Activated naive CD8-positive, alpha-beta T cell treated with anti-CD3 and anti-CD28 coated beads, Interleukin-2, amount 50 U/mL, for 24 hours (primary cell): ENCODE results near the gene RPL31.
A peak's percentile ranks its signal among the peaks of the same experiment; 100 is the strongest.

Source experiments
- ATAC-seq: fragments of 150-1000 bp; cut with Tn5 transposase; one replicate; pipeline ENCODE4 v1.10.0; 2021
- DNase-seq: peaks from one replicate; pipeline ENCODE4 v3.0.0; 2021
- H3K27ac Mint-ChIP-seq: one replicate; pipeline ENCODE4 v1.8.0; 2021; ENCODE audit warnings: mild to moderate bottlenecking, mixed read lengths
- H3K27me3 Mint-ChIP-seq: one replicate; pipeline ENCODE4 v1.8.0; 2021; ENCODE audit warnings: mixed read lengths
- H3K36me3 Mint-ChIP-seq: one replicate; pipeline ENCODE4 v1.8.0; 2021; ENCODE audit warnings: low read depth, mixed read lengths
- H3K4me1 Mint-ChIP-seq: one replicate; pipeline ENCODE4 v1.8.0; 2021; ENCODE audit warnings: mixed read lengths
- H3K4me3 Mint-ChIP-seq: one replicate; pipeline ENCODE4 v1.8.0; 2021; ENCODE audit warnings: mild to moderate bottlenecking, moderate library complexity, mixed read lengths
- H3K9me3 Mint-ChIP-seq: one replicate; pipeline ENCODE4 v1.8.0; 2021; ENCODE audit warnings: mixed read lengths

Gene RPL31

DNA sequence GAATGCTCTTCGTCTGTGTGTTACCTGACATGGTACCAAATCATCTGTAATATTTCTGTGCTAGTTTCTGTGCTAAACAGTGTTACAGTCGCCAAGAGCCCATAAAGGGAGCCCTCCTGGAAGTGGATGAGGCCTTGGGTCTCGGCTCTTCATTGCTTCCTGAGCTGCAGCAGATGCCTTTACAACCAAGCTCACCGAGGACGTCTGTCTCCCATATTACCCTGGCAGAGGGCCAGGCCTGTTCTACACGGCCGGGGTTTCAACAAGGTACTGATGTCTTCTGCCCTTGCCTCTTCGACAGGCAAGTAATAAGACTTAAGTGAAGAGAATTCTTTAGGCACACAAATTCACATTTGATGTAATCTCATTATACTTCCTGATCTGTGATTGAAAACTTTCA, 16.8 kb downstream of the RPL31 start:
- ATAC-seq (no peak), DNase-seq (no peak)
- Mint-ChIP-seq H3K27ac (no peak overlapping the region), H3K9me3 (no peaks in the 10 kb centered on the region), H3K4me1 (no peaks in the 10 kb centered on the region), H3K36me3 (peaks cover 18% of the 10 kb centered on the region), H3K27me3 (no peaks in the 10 kb centered on the region), H3K4me3 (no peak overlapping the region)

DNA sequence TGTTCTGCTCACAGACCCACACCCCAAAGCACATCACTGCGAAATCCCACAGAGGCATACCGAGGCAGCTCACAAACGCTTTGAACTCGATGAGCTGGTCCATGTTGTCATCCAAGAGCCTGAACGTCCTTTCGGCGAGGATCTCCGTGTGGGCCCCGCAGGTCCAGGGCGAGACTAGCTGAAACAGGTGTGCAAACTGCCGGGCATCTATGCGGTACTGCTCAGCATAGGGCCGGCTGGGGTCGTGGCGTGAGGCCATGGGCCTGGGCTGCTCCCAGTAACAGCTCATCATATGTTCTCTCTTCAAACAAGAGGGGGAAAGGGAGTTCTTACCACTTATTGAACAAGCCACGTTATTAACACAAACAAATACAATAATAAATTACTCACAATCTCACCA, 20.1 kb downstream of the RPL31 start:
- ATAC-seq: no peak
- no peaks in the 10 kb centered on the region for H3K4me1 Mint-ChIP-seq

DNA sequence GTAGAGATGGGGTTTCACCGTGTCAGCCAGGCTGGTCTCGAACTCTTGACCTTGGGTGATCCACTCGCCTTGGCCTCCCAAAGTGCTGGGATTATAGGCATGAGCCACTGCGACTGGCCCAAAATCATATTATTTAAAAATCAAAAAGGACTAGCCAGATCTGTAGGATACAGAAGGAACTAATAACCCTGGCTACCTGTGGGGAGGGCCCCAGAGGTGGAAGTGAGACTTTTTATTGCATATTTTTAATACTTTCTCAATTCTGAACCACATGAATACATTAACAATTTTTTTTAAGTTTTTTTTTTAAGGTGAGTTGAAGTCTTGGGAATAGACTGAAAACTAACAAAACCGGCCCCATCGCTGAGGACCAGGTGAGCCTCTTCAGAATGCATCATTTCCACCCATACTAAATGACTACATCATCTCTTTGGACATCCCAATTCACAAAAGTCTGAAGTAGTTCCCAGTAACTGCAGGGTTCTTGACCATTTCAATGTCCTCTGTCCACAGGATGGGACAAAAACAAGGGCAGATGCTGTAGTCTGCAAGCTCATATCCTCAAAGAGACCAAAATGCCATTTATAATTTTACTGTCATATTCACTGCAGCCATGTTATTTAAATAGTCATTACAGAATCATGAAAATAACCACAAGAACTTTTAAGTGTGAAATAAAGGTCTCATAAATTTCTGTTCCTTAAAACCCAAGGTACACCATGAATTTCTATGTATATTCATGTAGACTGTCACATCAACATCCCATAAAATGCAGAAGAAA, 21.4 kb downstream of the RPL31 start:
- Mint-ChIP-seq H3K4me1 (no peaks in the 10 kb centered on the region), H3K36me3 (peaks cover 8% of the 10 kb centered on the region), H3K4me3 (no peak overlapping the region), H3K27ac (no peak overlapping the region), H3K9me3 (no peaks in the 10 kb centered on the region), H3K27me3 (no peaks in the 10 kb centered on the region)
- DNase-seq (no peak), ATAC-seq (no peak)

More for the DNA sequence above, 20.1 kb downstream of the RPL31 start:
- no peak for DNase-seq
- Mint-ChIP-seq H3K9me3 (no peaks in the 10 kb centered on the region), H3K27ac (no peak overlapping the region), H3K27me3 (no peaks in the 10 kb centered on the region), H3K4me3 (no peak overlapping the region), H3K36me3 (peaks cover 8% of the 10 kb centered on the region)

DNA sequence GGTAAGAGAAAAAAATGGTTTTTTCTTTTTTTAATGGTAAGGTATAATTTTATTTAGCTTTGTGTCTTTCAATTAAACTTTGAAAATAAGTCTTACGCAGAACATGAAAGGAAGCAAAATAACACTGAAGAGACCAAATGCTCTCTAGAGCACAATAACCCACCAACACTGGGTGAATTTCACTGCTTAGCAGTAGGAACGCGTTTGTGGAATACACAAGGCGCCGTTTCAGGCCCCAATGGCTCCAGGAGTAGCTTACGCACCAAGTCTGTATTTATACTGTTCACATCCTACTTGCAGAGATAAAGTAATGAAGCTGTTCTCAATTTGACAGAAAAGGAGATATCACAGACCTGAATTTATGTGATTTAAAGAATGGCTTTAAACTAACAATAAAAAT, 23.5 kb downstream of the RPL31 start:
- Mint-ChIP-seq H3K9me3 (no peaks in the 10 kb centered on the region), H3K4me3 (no peak overlapping the region), H3K27ac (no peak overlapping the region), H3K27me3 (no peaks in the 10 kb centered on the region), H3K36me3 (peaks cover 5% of the 10 kb centered on the region), H3K4me1 (no peaks in the 10 kb centered on the region)
- no peak for ATAC-seq
- no peak for DNase-seq

GRCh38 chr2:101026253-101026701, 24.2 kb downstream of the RPL31 start:
- no peak overlapping the region for H3K27ac Mint-ChIP-seq
- H3K9me3 Mint-ChIP-seq: no peaks in the 10 kb centered on the region

DNA sequence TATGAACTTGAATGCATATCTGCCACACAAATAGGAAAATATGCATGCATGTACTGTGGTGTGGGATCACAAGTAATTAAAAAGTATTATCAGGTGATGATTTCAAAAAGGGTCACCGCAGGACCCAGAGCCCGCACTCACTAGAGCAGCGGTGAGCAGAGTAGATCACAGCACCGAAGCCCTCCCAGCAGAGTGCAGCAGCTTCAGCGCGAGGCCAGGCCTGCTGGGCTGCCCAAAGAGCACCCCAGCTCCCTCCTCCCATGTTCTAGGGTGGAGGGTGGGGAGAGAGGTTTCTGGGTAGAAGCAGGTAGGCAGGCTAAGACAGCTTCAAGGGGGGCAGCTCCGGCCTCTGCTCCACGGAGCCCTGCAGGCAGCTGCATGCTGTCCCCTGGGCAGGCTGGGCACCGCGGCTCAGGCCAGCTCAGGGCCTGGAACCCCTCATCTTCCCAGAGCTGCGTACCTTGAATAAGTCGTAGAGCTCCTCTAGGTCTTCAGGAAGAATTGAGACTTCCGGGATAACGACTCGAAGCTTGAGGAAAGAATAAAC, 24.9 kb downstream of the RPL31 start:
- DNase-seq: no peak
- Mint-ChIP-seq H3K4me1 (no peaks in the 10 kb centered on the region), H3K36me3 (peaks cover 5% of the 10 kb centered on the region), H3K27ac (no peak overlapping the region), H3K4me3 (no peak overlapping the region), H3K27me3 (no peaks in the 10 kb centered on the region), H3K9me3 (no peaks in the 10 kb centered on the region)
- no peak for ATAC-seq

More at GRCh38 chr2:101026253-101026701, 24.2 kb downstream of the RPL31 start:
- H3K36me3 Mint-ChIP-seq: peaks cover 5% of the 10 kb centered on the region
- no peak for ATAC-seq
- no peaks in the 10 kb centered on the region for H3K4me1 Mint-ChIP-seq
- H3K27me3 Mint-ChIP-seq: no peaks in the 10 kb centered on the region
- no peak for DNase-seq
- H3K4me3 Mint-ChIP-seq: no peak overlapping the region

- Mint-ChIP-seq H3K27ac (no peak overlapping the region), H3K36me3 (peaks cover 5% of the 10 kb centered on the region), H3K4me1 (no peaks in the 10 kb centered on the region), H3K4me3 (no peak overlapping the region), H3K27me3 (no peaks in the 10 kb centered on the region), H3K9me3 (no peaks in the 10 kb centered on the region)
- DNase-seq (no peak), ATAC-seq (no peak)
These were observed 25.8 kb downstream of the RPL31 start for GRCh38 chr2:101027852-101028251.

- Mint-ChIP-seq H3K4me1 (no peaks in the 10 kb centered on the region), H3K36me3 (no peaks in the 10 kb centered on the region), H3K27ac (no peak overlapping the region), H3K27me3 (no peaks in the 10 kb centered on the region), H3K4me3 (no peak overlapping the region), H3K9me3 (no peaks in the 10 kb centered on the region)
- DNase-seq: no peak
- ATAC-seq: no peak
These were observed 28.9 kb downstream of the RPL31 start for GRCh38 chr2:101030866-101031554.

DNA sequence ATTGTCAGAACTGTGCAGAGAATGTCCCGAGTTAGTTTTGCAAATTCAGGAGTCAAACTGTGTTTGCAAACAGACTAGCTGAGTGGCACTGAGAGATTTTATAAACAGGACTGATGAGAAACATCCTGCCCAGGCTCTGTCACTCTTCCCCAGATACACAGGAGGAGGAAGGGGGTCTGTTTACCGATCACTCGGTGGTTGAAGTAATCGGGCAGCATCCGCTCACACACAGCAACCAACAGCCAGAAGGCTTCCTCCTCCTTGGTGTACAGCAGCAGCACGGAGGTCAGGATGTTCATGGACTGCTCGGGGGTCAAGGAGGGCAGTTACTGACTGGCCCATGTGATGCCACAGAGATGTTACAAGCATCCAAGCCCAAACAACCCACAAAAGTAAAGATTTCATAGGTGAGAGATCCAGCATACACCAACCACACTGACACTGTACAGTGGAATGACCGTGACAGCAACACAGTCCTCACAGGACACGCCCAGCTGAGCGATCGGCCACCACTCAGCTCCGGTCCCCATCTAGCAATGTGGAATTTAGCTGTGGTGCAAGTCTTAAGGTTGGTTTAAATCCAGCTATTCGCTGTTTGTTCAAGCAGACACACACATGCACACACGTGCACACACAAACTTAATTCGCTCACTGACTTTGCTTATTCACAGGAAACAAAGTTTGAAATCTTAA, 30.1 kb downstream of the RPL31 start:
- Mint-ChIP-seq H3K4me3 (no peak overlapping the region), H3K27me3 (no peaks in the 10 kb centered on the region), H3K36me3 (no peaks in the 10 kb centered on the region), H3K9me3 (no peaks in the 10 kb centered on the region), H3K27ac (no peak overlapping the region), H3K4me1 (no peaks in the 10 kb centered on the region)
- DNase-seq (no peak), ATAC-seq (no peak)

DNA sequence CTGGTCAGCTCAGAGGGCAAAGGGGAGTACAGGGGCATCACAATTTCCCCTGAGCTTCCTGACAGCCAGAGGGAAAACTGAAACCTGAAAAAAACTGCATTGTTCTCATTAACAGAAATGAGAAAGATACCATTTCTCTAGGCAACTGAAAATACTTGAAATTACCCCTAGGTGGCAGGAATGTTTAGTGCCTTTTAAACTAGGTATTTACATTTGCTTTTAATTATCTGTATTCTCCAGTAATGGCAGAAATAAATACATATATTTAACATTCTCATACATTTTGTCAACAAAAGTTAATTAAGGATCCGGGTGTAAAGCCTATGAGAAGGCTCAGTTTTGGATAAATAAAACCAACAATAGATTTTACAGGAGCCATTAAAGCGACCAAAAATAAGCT, 34.5 kb downstream of the RPL31 start:
- Mint-ChIP-seq H3K4me1 (no peaks in the 10 kb centered on the region), H3K9me3 (no peaks in the 10 kb centered on the region), H3K4me3 (no peak overlapping the region), H3K27me3 (no peaks in the 10 kb centered on the region), H3K27ac (no peak overlapping the region), H3K36me3 (no peaks in the 10 kb centered on the region)
- ATAC-seq (no peak), DNase-seq (no peak)

DNA sequence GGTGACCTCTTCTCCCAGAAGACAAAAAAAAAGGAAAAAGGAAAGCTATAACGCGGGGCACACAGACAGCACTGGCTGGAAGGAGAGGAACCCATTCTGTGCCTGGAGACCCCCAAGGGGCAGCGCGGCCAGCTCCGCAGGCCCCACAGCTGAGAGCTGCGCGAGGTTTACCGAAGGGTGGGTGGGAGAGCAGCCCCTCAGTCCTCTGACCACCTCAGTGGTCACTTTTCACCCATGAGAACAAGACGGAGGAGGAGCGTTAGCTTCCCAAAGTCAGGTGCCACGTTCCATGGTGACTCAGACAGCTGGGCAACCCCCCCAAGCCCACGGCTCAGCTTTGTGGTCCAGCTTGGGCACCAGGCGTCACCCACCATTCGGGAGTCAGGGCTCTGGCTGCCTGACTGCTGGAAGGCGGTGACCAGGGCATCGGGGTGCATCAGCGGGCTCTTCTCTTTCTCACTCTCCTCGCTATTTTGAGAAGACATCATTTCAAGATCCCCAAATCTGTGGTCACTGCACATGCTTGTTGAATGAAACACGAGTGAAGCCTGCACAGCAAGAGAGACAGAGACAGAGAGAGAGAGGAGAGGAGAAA, 35.2 kb downstream of the RPL31 start:
- no peak for DNase-seq
- no peak for ATAC-seq
- H3K27me3 Mint-ChIP-seq: no peaks in the 10 kb centered on the region
- no peaks in the 10 kb centered on the region for H3K36me3 Mint-ChIP-seq
- no peaks in the 10 kb centered on the region for H3K4me1 Mint-ChIP-seq
- H3K27ac Mint-ChIP-seq: no peak overlapping the region
- H3K9me3 Mint-ChIP-seq: no peaks in the 10 kb centered on the region
- H3K4me3 Mint-ChIP-seq: no peak overlapping the region

DNA sequence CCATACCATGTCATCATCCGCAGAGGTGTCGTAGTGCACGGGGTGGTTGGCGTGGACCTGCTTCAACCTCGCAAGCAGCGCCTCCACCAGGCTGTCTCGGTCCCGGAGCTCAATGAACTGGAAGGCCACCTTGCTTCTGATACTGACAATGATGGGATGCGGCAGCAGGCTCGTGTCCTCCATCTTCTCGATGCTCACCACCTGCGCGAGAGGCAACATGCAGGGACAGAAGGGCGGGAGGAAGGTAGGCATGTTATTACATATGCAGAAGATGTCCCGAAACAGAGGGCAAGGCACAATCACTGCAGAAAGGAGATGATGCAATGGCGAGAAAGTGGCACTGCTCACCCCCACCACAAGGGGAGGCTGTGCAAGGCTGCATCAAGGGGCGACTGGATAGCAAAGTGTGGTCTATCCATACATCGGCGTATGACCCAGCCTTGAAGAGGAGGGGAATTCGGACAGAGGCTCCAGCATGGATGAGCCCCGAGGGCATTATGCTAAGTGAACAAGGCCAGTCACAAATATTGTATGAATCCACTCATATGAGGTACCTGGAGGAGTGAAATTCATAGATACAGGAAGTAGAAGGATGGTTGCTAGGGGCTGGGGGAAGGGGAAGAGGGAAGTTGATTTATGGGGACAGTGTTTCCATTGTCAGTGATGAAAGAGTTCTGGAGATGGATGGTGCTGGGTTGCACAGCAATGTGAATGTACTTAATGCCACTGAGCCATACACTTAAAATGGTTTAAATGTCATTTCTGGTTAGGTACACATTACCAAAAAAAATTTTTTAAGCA, 36.6 kb downstream of the RPL31 start:
- Mint-ChIP-seq H3K4me1 (no peaks in the 10 kb centered on the region), H3K27ac (no peak overlapping the region), H3K4me3 (no peak overlapping the region), H3K27me3 (no peaks in the 10 kb centered on the region), H3K9me3 (no peaks in the 10 kb centered on the region), H3K36me3 (no peaks in the 10 kb centered on the region)
- ATAC-seq (no peak), DNase-seq (peak; percentile 15)

DNA sequence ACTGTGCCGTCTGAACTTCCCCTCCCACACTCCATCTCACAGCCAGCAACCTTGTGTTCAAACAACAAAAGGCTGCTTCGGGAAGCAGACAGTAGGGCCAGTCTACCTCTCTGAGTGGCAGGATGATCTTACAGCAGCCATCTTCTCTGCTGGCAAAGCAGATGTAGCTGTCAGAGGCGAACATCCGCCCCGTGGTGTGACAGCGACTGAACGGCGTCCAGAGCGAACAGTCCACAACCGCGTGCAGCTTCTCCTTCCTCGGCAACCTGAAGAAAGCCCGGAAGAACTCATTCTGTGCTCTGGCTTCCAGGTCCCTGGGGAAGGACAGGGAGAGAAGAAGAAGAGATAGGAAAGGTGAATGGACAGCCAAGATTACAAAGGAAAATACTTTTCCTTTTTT, 38.0 kb downstream of the RPL31 start:
- Mint-ChIP-seq H3K36me3 (no peaks in the 10 kb centered on the region), H3K27me3 (no peaks in the 10 kb centered on the region), H3K4me1 (no peaks in the 10 kb centered on the region), H3K27ac (no peak overlapping the region), H3K9me3 (no peaks in the 10 kb centered on the region), H3K4me3 (no peak overlapping the region)
- DNase-seq (no peak), ATAC-seq (no peak)

- Mint-ChIP-seq H3K4me1 (no peaks in the 10 kb centered on the region), H3K4me3 (no peak overlapping the region), H3K9me3 (no peaks in the 10 kb centered on the region), H3K27ac (no peak overlapping the region), H3K27me3 (no peaks in the 10 kb centered on the region), H3K36me3 (no peaks in the 10 kb centered on the region)
- DNase-seq (no peak), ATAC-seq (no peak)
These were observed 38.7 kb downstream of the RPL31 start for GRCh38 chr2:101040761-101041160.
